ENCODE data around the gene PRR35.
"Not testable (repeated sequence)": the region's sequence is repeated elsewhere in the genome, so short reads cannot be mapped to it uniquely, and the experiment has no call there.

Gene PRR35

DNA sequence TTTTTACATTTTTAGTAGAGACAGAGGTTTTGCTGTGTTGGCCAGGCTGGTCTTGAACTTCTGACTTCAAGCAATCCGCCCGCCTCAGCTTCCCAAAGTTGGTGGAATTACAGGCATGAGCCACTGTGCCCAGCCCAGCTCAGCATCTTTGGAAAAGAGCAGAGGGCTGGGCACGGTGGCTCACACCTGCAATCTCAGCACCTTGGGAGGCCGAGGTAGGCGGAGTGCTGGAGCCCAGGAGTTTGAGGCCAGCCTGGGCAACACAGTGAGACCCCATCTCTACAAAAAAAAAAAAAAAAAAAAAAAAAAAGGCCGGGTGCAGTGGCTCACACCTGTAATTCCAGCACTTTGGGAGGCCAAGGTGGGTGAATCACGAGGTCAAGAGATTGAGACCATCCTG lies 37.5 kb downstream of the PRR35 start:
- not testable (repeated sequence) for DNase-seq

DNA sequence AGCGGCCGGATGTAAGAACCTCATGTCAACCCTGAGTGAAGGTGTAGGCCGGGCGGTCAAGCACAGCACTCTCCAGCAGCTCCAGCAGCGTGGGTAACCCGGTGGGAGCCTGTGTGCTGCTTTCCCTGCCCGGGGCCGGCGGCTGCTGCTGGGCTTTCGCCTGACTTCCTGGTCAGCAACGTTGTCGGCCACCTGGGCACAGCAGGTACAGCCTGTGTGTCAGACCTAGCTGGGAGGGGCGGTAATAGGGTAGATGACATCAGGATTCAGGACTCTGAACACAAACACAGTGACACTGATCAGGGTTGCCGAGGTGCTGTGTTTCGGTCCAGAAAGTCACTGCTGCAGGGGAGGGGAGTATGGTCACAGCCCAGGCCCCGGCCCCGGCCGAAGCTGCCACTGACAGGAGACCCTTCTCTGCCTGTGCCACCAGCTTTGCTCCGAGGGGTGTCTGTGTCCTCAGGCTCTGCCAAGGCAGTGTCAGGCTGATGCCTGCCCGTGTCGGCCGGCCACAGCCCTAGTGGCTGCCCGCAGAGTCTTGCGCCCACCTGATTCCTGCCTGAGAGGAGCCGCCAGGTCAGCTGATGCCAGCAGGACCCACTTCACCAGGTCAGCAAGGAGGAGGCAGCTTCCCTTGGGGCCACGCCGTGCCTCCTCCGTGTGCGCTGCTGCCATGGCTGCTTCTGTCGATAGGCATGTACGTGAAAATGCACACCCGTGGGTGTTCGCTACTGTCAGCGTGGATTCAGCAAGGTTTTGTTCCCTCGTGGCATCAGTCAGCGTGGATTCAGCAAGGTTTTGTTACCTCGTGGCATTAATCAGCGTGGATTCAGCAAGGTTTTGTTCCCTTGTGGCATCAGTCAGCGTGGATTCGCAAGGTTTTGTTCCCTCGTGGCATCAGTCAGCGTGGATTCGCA lies 38.9 kb downstream of the PRR35 start:
- no peak for DNase-seq

DNA sequence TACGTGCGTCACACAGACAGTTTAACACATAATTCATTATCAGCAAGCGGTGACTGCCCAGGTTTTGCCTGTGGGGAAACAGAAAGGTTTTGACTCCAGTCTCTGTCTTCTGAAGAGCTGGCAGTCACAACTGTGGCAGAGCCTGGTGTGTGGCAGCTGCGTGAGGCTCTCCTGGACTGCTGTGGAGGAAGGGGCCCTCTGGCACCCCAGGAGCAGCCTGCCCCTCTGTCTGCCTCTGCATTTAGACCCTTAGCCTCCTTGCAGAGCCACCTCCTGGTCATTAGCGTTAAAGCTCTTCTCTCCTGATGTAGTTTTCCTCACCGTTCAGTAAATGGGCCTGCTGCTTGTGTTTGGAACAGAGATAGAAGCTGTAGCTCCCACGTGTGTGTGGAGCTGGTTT lies 40.6 kb downstream of the PRR35 start:
- DNase-seq = no peak

DNA sequence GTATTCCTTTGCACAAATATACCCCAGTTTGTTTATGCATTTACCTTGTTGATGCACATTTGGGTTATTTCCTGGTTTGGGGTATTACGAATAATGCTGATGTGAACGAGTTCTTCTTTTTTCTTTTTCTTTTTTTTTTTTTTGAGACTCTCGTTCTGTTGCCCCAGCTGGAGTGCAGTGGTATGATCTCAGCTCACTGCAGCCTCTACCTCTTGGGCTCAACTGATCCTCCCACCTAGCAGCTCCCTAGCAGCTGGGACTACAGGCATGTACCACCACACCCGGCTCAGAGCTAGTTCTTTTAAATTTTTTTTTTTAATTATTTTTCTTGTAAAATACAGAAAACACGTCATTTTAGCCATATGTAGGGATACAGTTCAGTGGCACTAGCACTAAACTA lies 43.7 kb downstream of the PRR35 start:
- no peak for DNase-seq

DNA sequence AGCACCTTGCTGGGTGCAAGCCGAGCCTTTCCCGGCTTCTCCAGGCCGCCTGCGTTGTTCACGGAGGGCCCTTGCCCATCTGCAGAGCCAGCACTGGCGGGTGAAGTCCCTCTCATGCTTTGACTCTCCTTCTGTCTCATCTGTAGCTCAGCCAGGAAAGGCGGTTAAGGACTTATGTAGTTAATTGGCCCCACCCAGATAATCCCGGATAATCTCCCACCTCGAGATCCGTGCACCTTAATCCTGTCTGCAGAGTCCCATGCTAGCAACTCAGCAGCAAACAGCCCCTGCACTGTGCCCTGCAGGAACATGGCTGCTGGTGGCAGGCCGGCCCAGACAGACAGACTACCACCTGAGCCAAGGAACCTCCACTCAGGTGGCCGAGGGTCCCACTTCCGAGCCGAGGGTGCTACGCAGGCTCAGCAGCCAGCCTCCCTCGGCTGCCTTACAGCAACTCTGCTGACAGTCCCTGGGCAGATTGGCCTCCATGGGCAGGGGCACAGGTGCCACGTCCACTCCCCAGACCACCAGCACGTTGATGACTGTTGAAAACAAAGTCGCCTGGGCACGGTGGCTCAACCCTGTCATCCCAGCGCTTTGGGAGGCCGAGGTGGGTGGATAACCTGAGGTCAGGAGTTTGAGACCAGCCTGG lies 46.6 kb downstream of the PRR35 start:
- DNase-seq = no peak

DNA sequence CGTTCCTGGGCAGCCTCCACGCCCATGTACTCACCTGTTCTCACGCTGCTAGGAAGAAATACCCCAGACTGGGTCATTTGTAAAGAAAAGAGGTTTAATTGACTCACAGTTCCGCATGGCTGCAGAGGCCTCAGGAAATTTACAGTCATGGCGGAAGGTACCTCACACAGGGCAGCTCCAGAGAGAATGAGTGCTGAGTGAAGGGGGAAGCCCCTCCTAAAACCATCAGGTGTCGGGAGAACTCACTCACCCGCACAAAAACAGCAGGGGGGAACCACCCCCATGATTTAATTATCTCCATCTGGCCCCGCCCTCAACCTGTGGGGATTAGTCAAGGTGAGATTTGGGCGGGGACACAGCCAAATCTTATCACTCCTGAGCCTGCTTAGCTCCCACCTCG lies 47.8 kb downstream of the PRR35 start:
- no peak for DNase-seq

DNA sequence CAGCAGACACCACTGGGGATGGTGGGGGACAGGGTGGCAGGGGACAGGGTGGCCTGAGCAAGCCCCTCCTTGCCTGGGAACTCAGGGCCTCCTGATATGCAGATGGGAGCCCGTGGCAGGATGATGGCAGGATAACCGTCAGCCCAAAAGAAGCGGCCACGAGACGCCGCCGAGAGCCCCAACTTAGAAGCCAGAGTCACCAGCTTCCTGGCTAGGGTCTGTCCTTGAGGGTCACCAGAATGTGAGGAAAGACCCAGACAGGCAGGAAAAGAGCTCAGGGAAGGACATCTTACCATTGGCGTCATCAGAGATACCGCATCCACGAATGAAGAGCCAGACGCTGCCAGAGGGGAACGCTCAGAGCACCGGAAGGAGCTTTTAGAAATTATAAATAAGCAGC lies 49.1 kb downstream of the PRR35 start:
- no peak for DNase-seq

DNA sequence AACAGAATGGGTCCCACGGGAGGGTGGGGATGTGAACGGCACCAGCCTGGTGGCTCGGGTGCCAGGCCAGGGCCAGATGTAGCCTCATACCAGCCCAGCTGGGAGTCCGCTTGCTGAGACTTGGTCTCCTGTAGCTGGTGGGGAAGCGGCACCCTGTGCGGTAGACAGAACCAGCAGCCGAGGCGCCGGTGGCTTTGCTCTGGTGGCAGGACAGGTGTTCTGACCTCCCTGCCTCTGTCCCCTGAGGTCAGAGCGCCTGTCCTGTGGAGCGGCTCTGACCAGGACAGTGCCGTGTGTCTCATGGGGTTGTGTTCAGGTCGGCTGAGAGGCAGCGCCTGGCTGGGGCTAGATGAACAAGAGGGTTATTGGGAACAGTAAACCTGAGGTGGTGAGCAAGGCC lies 49.8 kb downstream of the PRR35 start:
- DNase-seq = no peak

DNA sequence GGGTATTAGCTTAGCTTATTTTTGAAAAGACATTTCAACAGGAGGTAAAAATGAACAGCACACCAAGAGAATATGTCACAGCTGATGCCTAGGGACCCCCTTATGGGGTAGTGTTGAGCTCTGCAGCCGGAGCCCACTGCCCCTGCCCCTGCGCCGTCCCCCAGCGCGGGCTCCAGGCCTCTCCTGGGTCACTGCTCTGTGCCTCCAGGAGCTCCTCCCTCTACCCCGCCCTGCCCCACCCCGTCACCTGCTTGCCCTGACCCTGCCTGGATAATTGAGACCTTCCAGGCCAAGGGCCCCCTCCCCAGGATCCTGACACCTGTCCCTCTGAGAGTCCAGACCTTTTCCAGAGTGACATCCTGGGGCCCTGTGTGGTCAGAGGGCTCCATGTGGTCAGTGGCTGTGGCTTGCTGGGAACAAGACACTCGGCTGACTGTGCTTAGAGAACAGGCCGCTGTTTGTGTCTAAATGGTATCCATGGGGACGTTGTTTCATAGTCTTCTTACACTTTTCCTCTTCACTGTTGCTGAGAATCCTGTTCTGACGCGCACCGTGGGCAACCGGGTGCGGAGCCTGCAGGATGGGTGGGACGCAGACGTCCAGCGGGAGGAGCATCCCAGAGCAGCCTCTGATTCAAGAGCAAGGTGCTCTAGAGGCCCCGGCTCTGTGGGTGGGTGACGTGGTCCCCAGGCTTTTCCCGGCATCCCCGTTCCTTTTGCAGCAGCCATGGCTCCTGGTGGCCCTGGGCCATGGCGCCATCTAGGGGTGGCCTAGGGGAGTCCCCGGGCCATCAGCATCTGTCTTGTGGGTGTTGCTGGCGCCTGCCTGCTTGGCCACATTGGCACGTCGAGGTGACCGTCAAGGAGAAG lies 50.6 kb downstream of the PRR35 start:
- no peak for DNase-seq

DNA sequence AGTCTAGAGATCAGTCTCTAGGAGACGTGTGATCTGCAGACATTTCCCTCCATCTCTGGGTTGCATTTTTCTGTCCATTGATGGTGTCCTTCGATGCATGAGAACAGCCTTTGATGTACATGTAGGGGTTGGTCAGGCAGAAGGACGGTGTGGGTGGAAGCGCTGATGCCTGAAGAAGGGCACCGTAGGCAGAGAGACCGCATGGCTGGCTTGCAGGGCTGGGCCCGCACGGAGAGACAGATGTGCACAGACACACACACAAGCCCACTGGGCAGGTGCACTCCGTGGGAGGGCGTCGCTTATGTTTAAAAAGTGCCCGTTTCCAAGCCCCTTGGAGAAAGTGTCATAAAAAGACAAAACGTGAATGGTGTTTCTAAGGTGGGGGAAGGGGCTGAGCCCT lies 54.9 kb downstream of the PRR35 start:
- no peak for DNase-seq

Measured in fibroblast of skin of right quadriceps (primary cell).